Lower lobe of right lung (tissue), 2 donors: ENCODE data around the gene SP5. TPM values are rescaled to one million over a fixed set of nuclear protein-coding genes. Genes with fewer than 3 reads are reported as not detected.
"Not testable (repeated sequence)": the region's sequence is repeated elsewhere in the genome, so short reads cannot be mapped to it uniquely, and the experiment has no call there.

Source experiments
- ATAC-seq, 2 donors: fragments of 200-7000 bp; cut with Tn5 transposase; one replicate each; pipeline ENCODE4 v1.9.1; 2020 to 2022; ENCODE audit warnings: mild to moderate bottlenecking in 2 of 2, moderate library complexity in 2 of 2
- DNase-seq: peaks from one replicate; pipeline ENCODE4 v3.0.0-alpha.2; 2020
- H3K27ac ChIP-seq: fragments of 200-600 bp; one replicate; pipeline ENCODE4 v1.8.0; 2022
- H3K27me3 ChIP-seq: fragments of 200-600 bp; one replicate; pipeline ENCODE4 v1.8.0; 2022; ENCODE audit warnings: low read depth
- H3K36me3 ChIP-seq: fragments of 200-600 bp; one replicate; pipeline ENCODE4 v1.8.0; 2022; ENCODE audit warnings: mild to moderate bottlenecking
- H3K4me1 ChIP-seq: fragments of 200-600 bp; one replicate; pipeline ENCODE4 v1.8.0; 2022
- H3K4me3 ChIP-seq: fragments of 200-600 bp; one replicate; pipeline ENCODE4 v1.8.0; 2022; ENCODE audit warnings: mild to moderate bottlenecking
- H3K9me3 ChIP-seq: fragments of 200-600 bp; one replicate; pipeline ENCODE4 v1.8.0; 2022
- intact Hi-C: fragments of 100-400 bp; cut with DNase I; formaldehyde crosslinking; loops from one replicate; pipeline ENCODE4 v1.11.0; 2022
- total RNA-seq: library from RNA; stranded (reverse); fragmentation: NEBNext Ultra II Directional; extraction: Animal tissue kit (Norgen Biotek cat#: 25700); gene quantifications from one replicate; pipeline ENCODE4 v1.2.1, GENCODE V29; 2021
- TF ChIP-seq, protein P1 (sequence below): fragments of 200-600 bp; IDR thresholded peaks from one replicate; pipeline ENCODE4 v1.8.0; 2022; ENCODE audit warnings: antibody characterized with exemption, mild to moderate bottlenecking
- donor health status: DM: no; HTN: yes; CAD: no; lungs with severe emphysema.

Gene SP5
- total RNA-seq, 1 donor from 2014 or later, result 1.9 TPM

DNA sequence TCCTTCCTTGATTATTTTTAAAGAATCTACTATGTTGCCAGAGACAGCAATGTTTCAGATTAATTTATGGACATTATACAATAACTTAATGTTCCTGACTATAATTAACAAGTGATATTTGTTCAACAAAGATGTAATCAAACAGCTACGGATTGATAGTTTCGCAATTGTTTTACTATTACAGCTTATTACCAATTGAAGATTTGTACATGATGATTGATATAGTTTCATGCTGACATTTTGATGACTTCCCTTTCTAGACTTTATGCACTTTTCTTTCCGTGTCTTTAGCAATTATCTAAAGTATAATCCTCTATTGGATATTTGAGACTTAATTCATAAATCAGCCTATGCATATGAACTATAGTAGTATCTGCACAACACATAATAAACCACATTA is 6.5 kb downstream of the SP5 start:
- Histone ChIP-seq H3K4me1 (peaks cover 9% of the 10 kb centered on the region), H3K27ac (no peak overlapping the region), H3K36me3 (no peaks in the 10 kb centered on the region), H3K27me3 (peaks cover 32% of the 10 kb centered on the region), H3K9me3 (no peaks in the 10 kb centered on the region), H3K4me3 (no peak overlapping the region)
- no peak for DNase-seq
- intact Hi-C loops, result no loop called here
- TF ChIP-seq, protein P1, sequence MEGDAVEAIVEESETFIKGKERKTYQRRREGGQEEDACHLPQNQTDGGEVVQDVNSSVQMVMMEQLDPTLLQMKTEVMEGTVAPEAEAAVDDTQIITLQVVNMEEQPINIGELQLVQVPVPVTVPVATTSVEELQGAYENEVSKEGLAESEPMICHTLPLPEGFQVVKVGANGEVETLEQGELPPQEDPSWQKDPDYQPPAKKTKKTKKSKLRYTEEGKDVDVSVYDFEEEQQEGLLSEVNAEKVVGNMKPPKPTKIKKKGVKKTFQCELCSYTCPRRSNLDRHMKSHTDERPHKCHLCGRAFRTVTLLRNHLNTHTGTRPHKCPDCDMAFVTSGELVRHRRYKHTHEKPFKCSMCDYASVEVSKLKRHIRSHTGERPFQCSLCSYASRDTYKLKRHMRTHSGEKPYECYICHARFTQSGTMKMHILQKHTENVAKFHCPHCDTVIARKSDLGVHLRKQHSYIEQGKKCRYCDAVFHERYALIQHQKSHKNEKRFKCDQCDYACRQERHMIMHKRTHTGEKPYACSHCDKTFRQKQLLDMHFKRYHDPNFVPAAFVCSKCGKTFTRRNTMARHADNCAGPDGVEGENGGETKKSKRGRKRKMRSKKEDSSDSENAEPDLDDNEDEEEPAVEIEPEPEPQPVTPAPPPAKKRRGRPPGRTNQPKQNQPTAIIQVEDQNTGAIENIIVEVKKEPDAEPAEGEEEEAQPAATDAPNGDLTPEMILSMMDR, result no peak
- no peak for ATAC-seq

DNA sequence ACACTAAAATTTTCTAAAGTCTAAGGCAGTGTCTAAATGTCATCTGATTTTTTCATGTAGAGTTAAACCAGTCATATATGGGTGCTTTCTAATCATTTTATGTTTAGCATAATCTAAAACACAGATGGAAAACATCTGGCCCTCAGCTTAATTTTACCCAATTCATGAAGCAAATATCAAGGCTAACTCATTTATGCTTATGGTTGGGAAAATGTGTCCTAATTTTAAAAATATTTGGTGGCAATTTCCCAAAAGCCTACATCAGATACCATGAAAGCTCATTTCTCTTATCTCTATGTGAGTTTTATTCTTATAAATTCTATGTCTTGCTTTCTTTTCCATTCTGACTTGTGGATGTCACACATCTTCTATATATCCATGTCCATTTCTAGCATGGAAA is 7.2 kb downstream of the SP5 start:
- intact Hi-C loops, result no loop called here
- TF ChIP-seq, protein P1, result no peak

DNA sequence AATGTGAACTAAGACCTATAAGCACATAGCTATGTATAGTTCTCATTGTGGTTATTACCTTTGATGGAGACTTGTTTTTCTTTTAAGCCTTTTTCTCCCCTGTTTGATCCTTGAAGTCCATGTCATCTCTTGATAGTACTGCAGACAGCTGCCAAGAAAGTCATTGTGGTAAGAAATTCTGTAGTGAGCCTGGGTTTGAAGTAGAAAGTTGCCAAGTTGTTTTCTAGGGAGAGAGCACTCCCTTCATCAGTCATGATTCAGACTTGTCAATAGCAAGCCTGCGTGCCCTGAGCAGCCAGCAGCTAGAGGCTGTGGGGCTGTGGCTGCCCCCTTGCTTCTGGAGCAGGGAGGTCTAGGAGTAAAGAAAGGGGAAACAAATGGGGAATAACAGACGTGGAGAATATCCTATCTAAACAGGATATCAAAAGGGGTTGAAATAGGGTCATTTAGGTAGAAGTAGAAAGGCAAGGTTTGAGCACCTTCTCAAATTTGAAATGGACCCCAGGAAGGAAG is 8.4 kb downstream of the SP5 start:
- Histone ChIP-seq H3K4me3 (no peak overlapping the region), H3K9me3 (no peaks in the 10 kb centered on the region), H3K36me3 (no peaks in the 10 kb centered on the region), H3K27me3 (peaks cover 15% of the 10 kb centered on the region), H3K27ac (no peak overlapping the region), H3K4me1 (no peaks in the 10 kb centered on the region)
- intact Hi-C loops, result no loop called here
- ATAC-seq (no peak), DNase-seq (no peak)
- TF ChIP-seq, protein P1, result no peak

More for the DNA sequence above, 7.2 kb downstream of the SP5 start:
- no peak for DNase-seq
- ATAC-seq, result no peak
- H3K4me1 ChIP-seq, result peaks cover 3% of the 10 kb centered on the region
- peaks cover 26% of the 10 kb centered on the region for H3K27me3 ChIP-seq
- no peak overlapping the region for H3K27ac ChIP-seq
- no peaks in the 10 kb centered on the region for H3K9me3 ChIP-seq
- no peaks in the 10 kb centered on the region for H3K36me3 ChIP-seq
- H3K4me3 ChIP-seq, result no peak overlapping the region

DNA sequence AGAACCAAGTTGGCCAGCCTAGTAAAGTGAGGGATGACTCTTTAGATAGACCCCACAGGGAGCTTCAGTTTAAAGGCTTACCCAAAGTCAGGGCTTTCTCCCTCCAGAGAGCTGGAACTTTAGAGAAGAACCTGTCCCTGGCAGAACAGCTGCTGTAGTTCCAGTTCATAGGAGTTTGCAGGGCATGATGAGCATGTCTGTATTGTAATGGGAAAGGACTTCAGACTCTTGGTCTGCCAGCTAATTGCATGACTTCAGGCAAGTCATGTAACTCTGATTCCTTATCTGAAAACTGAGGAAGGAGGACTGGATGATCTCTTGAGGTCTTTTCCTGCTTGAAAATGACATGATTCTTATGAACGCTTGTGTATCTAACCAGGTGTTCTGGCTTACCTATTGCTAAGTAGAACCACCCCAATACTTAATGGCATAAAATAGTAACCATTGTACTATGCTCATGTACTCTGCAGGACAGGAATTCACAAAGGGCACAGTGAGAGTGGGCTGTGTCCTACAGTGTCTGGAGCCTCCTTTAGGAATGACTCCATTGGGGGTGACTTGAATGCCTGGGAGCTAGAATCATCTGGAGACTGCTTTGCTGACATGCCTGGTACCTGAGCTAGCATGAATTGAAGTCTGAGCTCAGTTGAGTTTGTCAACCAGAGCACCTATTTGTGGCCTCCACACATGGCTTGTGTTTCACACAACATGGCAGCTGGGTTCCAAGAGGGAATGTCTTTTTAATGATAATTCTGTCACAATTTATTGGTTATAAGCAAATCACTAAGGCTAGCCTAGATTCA is 18.9 kb downstream of the SP5 start:
- peaks cover 3% of the 10 kb centered on the region for H3K27me3 ChIP-seq
- H3K27ac ChIP-seq, result no peak overlapping the region
- H3K4me3 ChIP-seq, result no peak overlapping the region
- no peaks in the 10 kb centered on the region for H3K9me3 ChIP-seq
- H3K36me3 ChIP-seq, result no peaks in the 10 kb centered on the region
- ATAC-seq (no peak), DNase-seq (no peak)
- H3K4me1 ChIP-seq, result no peaks in the 10 kb centered on the region
- intact Hi-C loops, result no loop called here
- TF ChIP-seq, protein P1, result no peak

DNA sequence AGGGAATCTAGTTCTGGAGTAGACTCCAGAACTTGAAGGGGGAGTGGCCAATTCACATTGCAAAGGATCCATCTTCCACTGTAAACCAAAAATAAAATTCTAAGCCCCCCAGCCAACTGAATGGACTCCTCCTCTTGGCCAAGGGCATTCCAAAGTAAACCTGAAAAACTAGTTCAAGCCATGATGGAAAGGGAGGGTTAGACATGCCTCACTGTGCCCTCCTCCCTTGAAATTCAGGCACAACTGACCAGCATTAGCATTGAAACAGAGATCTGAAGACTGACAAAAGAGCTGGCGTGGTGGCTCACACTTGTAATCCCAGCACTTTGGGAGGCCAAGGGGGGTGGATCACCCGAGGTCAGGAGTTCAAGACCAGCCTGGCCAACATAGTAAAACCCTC is 19.5 kb downstream of the SP5 start:
- H3K9me3 ChIP-seq, H3K4me3 ChIP-seq, H3K36me3 ChIP-seq, H3K4me1 ChIP-seq, ATAC-seq, intact Hi-C loops, DNase-seq, H3K27me3 ChIP-seq, H3K27ac ChIP-seq: not testable (repeated sequence)

DNA sequence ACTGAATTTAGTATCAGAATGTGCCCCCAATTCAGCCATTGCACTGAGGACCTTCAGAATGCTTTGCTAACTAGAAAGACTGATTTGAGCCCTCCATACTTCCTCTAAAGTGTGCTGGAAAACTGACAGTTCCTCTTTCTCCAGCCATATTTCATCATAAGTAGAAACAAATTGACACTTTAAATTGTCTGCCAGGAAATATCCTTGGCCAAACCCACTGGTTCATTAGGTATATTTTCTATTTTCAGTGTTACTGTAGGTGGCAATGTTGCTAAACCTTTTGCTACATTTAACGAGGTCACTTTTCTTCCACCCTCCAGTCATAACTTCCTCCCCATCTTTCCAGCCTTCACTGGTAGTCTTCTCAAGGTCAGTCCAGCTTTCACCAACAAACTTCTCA is 21.5 kb downstream of the SP5 start:
- H3K27ac ChIP-seq, result no peak overlapping the region
- no peak overlapping the region for H3K4me3 ChIP-seq
- TF ChIP-seq, protein P1, result no peak
- H3K9me3 ChIP-seq, result no peaks in the 10 kb centered on the region
- H3K4me1 ChIP-seq, result no peaks in the 10 kb centered on the region
- DNase-seq (no peak), ATAC-seq (peak in 1 of 2 donors; percentile 45)
- peaks cover 9% of the 10 kb centered on the region for H3K27me3 ChIP-seq
- H3K36me3 ChIP-seq, result no peaks in the 10 kb centered on the region
- intact Hi-C loops, result no loop called here
